Duodenal mucosa (tissue), 2 donors: Measurements from ENCODE around the gene SLPI.

Experiments
- H3K27ac ChIP-seq: one replicate; pipeline ENCODE4 v1.7.0; 2013; ENCODE audit warnings: low read depth, low read length
- H3K27me3 ChIP-seq, 2 donors: one replicate each; pipeline ENCODE4 v1.7.0; 2013; ENCODE audit warnings: low read length in 2 of 2, control low read depth in 1 of 2; ENCODE audit not compliant: insufficient read depth in 2 of 2, control insufficient read depth in 1 of 2
- H3K36me3 ChIP-seq, 2 donors: one replicate each; pipeline ENCODE4 v1.7.0; 2013; ENCODE audit warnings: low read length in 2 of 2, control low read depth in 1 of 2; ENCODE audit not compliant: insufficient read depth in 2 of 2, control insufficient read depth in 1 of 2
- H3K4me1 ChIP-seq, 2 donors: one replicate each; pipeline ENCODE4 v1.7.0; 2013; ENCODE audit warnings: low read length in 2 of 2, control low read depth in 1 of 2; ENCODE audit not compliant: insufficient read depth in 2 of 2, control insufficient read depth in 1 of 2
- H3K4me3 ChIP-seq, 2 donors: one replicate each; pipeline ENCODE4 v1.7.0; 2013; ENCODE audit warnings: low read length in 2 of 2, low read depth in 1 of 2
- H3K9ac ChIP-seq, 2 donors: one replicate each; pipeline ENCODE4 v1.7.0; 2013; ENCODE audit warnings: low read length in 2 of 2, low read depth in 1 of 2
- H3K9me3 ChIP-seq, 2 donors: one replicate each; pipeline ENCODE4 v1.7.0; 2013; ENCODE audit warnings: low read length in 2 of 2, control low read depth in 1 of 2; ENCODE audit not compliant: control insufficient read depth in 1 of 2

Gene SLPI

GRCh38 chr20:45292343-45292742, 38.0 kb upstream of the SLPI start:
- Histone ChIP-seq H3K27me3 (peaks cover 10 to 18% of the 10 kb centered on the region in 2 donors), H3K27ac (no peak overlapping the region), H3K36me3 (no peaks in the 10 kb centered on the region), H3K9ac (no peak overlapping the region), H3K4me3 (no peak overlapping the region), H3K4me1 (peaks cover 4 to 8% of the 10 kb centered on the region in 2 donors), H3K9me3 (no peaks in the 10 kb centered on the region)

GRCh38 chr20:45291526-45291925, 37.2 kb upstream of the SLPI start:
- H3K36me3 ChIP-seq: no peaks in the 10 kb centered on the region
- H3K4me1 ChIP-seq: peaks cover 4 to 8% of the 10 kb centered on the region in 2 donors
- H3K9me3 ChIP-seq: no peaks in the 10 kb centered on the region
- peaks cover 10 to 16% of the 10 kb centered on the region in 2 donors for H3K27me3 ChIP-seq
- H3K4me3 ChIP-seq: no peak overlapping the region
- H3K9ac ChIP-seq: no peak overlapping the region
- H3K27ac ChIP-seq: no peak overlapping the region

- H3K27me3 ChIP-seq: peaks cover 10 to 16% of the 10 kb centered on the region in 2 donors
Observed at GRCh38 chr20:45290677-45291355, 36.5 kb upstream of the SLPI start.

GRCh38 chr20:45289942-45290676, 35.7 kb upstream of the SLPI start:
- H3K4me3 ChIP-seq: no peak overlapping the region
- H3K9me3 ChIP-seq: no peaks in the 10 kb centered on the region
- peaks cover 4 to 8% of the 10 kb centered on the region in 2 donors for H3K4me1 ChIP-seq
- H3K27me3 ChIP-seq: peaks cover 10 to 16% of the 10 kb centered on the region in 2 donors
- no peaks in the 10 kb centered on the region for H3K36me3 ChIP-seq
- no peak overlapping the region for H3K27ac ChIP-seq
- no peak overlapping the region for H3K9ac ChIP-seq

More at GRCh38 chr20:45290677-45291355, 36.5 kb upstream of the SLPI start:
- H3K27ac ChIP-seq: no peak overlapping the region
- H3K9ac ChIP-seq: no peak overlapping the region
- H3K4me1 ChIP-seq: peaks cover 4 to 8% of the 10 kb centered on the region in 2 donors
- no peaks in the 10 kb centered on the region for H3K36me3 ChIP-seq
- H3K4me3 ChIP-seq: no peak overlapping the region
- no peaks in the 10 kb centered on the region for H3K9me3 ChIP-seq

GRCh38 chr20:45288860-45289259, 34.5 kb upstream of the SLPI start:
- Histone ChIP-seq H3K27me3 (peaks cover 7 to 18% of the 10 kb centered on the region in 2 donors), H3K4me3 (no peak overlapping the region)

GRCh38 chr20:45288376-45288775, 34.0 kb upstream of the SLPI start:
- H3K36me3 ChIP-seq: no peaks in the 10 kb centered on the region
- H3K4me3 ChIP-seq: no peak overlapping the region
- no peaks in the 10 kb centered on the region for H3K9me3 ChIP-seq
- peaks cover 7 to 21% of the 10 kb centered on the region in 2 donors for H3K27me3 ChIP-seq
- H3K4me1 ChIP-seq: peaks cover 4 to 5% of the 10 kb centered on the region in 2 donors
- H3K9ac ChIP-seq: no peak overlapping the region
- no peak overlapping the region for H3K27ac ChIP-seq

More at GRCh38 chr20:45288860-45289259, 34.5 kb upstream of the SLPI start:
- Histone ChIP-seq H3K27ac (no peak overlapping the region), H3K9me3 (no peaks in the 10 kb centered on the region), H3K36me3 (no peaks in the 10 kb centered on the region), H3K4me1 (peaks cover 4 to 8% of the 10 kb centered on the region in 2 donors), H3K9ac (no peak overlapping the region)

GRCh38 chr20:45283551-45284057, 29.2 kb upstream of the SLPI start:
- Histone ChIP-seq H3K27ac (no peak overlapping the region), H3K27me3 (peaks cover 12 to 13% of the 10 kb centered on the region in 2 donors)

GRCh38 chr20:45282700-45283550, 28.6 kb upstream of the SLPI start:
- H3K9me3 ChIP-seq: no peaks in the 10 kb centered on the region
- peaks cover 12 to 13% of the 10 kb centered on the region in 2 donors for H3K27me3 ChIP-seq
- no peaks in the 10 kb centered on the region for H3K4me1 ChIP-seq
- H3K36me3 ChIP-seq: no peaks in the 10 kb centered on the region
- no peak overlapping the region for H3K27ac ChIP-seq
- no peak overlapping the region for H3K9ac ChIP-seq
- no peak overlapping the region for H3K4me3 ChIP-seq

More at GRCh38 chr20:45283551-45284057, 29.2 kb upstream of the SLPI start:
- Histone ChIP-seq H3K36me3 (no peaks in the 10 kb centered on the region), H3K4me3 (no peak overlapping the region), H3K9ac (no peak overlapping the region), H3K4me1 (no peaks in the 10 kb centered on the region), H3K9me3 (no peaks in the 10 kb centered on the region)

GRCh38 chr20:45279992-45280391, 25.6 kb upstream of the SLPI start:
- Histone ChIP-seq H3K27ac (no peak overlapping the region), H3K9ac (no peak overlapping the region), H3K9me3 (no peaks in the 10 kb centered on the region), H3K27me3 (peaks cover 16 to 21% of the 10 kb centered on the region in 2 donors), H3K36me3 (no peaks in the 10 kb centered on the region), H3K4me3 (no peak overlapping the region), H3K4me1 (no peaks in the 10 kb centered on the region)
